ENCODE measurements around the gene TACC2.

DNA sequence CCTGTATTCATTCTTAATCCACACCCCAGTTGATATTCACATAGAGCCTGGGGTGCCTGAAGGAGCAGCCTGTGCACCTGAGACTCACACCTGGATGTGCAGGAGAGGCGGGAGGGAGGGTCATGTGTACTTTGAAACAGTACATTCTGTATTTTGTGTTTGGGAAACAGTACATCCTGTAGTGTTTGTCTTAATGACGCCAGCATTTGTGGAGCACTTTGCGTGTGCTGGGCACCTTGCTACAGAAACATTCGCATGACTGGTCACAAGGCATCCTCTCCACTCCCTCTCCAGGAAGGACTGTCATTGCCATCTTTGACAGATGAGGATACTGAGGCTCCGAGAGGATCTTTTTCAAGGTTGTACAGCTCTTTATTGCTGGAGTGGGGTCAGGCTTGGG lies 132.1 kb downstream of the TACC2 start:
- TF ChIP-seq, protein P1, sequence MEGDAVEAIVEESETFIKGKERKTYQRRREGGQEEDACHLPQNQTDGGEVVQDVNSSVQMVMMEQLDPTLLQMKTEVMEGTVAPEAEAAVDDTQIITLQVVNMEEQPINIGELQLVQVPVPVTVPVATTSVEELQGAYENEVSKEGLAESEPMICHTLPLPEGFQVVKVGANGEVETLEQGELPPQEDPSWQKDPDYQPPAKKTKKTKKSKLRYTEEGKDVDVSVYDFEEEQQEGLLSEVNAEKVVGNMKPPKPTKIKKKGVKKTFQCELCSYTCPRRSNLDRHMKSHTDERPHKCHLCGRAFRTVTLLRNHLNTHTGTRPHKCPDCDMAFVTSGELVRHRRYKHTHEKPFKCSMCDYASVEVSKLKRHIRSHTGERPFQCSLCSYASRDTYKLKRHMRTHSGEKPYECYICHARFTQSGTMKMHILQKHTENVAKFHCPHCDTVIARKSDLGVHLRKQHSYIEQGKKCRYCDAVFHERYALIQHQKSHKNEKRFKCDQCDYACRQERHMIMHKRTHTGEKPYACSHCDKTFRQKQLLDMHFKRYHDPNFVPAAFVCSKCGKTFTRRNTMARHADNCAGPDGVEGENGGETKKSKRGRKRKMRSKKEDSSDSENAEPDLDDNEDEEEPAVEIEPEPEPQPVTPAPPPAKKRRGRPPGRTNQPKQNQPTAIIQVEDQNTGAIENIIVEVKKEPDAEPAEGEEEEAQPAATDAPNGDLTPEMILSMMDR (IDR thresholded peaks at IDR 0.05) = no peak
- no peak for TF ChIP-seq POLR2AphosphoS5 (IDR thresholded peaks at IDR 0.05; ENCODE audit: insufficient read depth in 1 of 2, low read depth in 1 of 2)

Data from vagina (tissue), 2 donors.